Endothelial cell of umbilical vein (primary cell): ENCODE measurements around the gene RASL10A. TPM values are rescaled to one million over a fixed set of nuclear protein-coding genes. Genes with fewer than 3 reads are reported as not detected.

Source experiments
- BruUV-seq: library from RNA; stranded (reverse); fragments of 400-500 nt; replicated peaks from 2 replicates; lab custom pipeline; 2021; lab: Mats Ljungman, UMichigan
- CTCF ChIA-PET: fragments of 300-600, 350-600 bp; sonication (Branson Sonifier 250); formaldehyde crosslinking; loops from one replicate; lab custom pipeline; 2021; ENCODE audit warnings: antibody characterized with exemption, inconsistent platforms; lab: Charles Lee
- POLR2A ChIA-PET: fragments of 300-600, 350-600 bp; sonication (Branson Sonifier 250); formaldehyde crosslinking; loops from one replicate; lab custom pipeline; 2021; ENCODE audit warnings: antibody characterized with exemption, inconsistent platforms; lab: Charles Lee
- DNase-seq: peaks from one replicate; pipeline ENCODE4 v3.0.0-alpha.2; 2011; ENCODE audit warnings: low read depth, low spot score
- FAIRE-seq: peaks from 2 replicates; lab custom pipeline; 2011; peaks lifted over from hg19 to GRCh38; lab: Jason Lieb, UNC
- H2AFZ ChIP-seq: 2 replicates; pipeline ENCODE4 v1.6.0; 2012; ENCODE audit warnings: low read depth, low read length, control low read depth, inconsistent platforms
- H3K27ac ChIP-seq: 2 replicates; pipeline ENCODE4 v1.5.1; 2011; ENCODE audit warnings: low read depth, mild to moderate bottlenecking, control low read depth, low read length, moderate library complexity; ENCODE audit not compliant: insufficient read depth
- H3K27me3 ChIP-seq, 2 experiments: 2 replicates each; pipeline versions ENCODE4 v1.6.0 to v1.6.1; 2011; ENCODE audit warnings: low read length in 2 of 2, mixed read lengths in 1 of 2; ENCODE audit not compliant: control insufficient read depth in 2 of 2, insufficient read depth in 2 of 2
- H3K36me3 ChIP-seq, 2 experiments: 2 replicates in 1 of 2; 3 replicates in 1 of 2; pipeline ENCODE4 v1.5.1; 2011; ENCODE audit warnings: low read length in 2 of 2, mild to moderate bottlenecking in 1 of 2, moderate library complexity in 1 of 2; ENCODE audit not compliant: control insufficient read depth in 2 of 2, insufficient read depth in 2 of 2; ENCODE audit errors: extremely low read depth in 1 of 2
- H3K4me1 ChIP-seq: 3 replicates; pipeline ENCODE4 v1.5.1; 2011; ENCODE audit warnings: mild to moderate bottlenecking, low read length; ENCODE audit not compliant: control insufficient read depth, insufficient read depth; ENCODE audit errors: extremely low read depth
- H3K4me2 ChIP-seq: 2 replicates; pipeline ENCODE4 v1.6.1; 2011; ENCODE audit warnings: low read length, control low read depth, mixed read lengths; ENCODE audit not compliant: insufficient read depth
- H3K4me3 ChIP-seq, 3 experiments: fragments of 200-600 bp in 1 of 3; sonication (generic), shearing (Covaris generic) in 1 of 3; replicated peaks in 1 of 3; 2 replicates each; pipeline ENCODE4 v1.5.1; 2011 to 2016; ENCODE audit warnings: control low read depth in 3 of 3, low read length in 3 of 3, mild to moderate bottlenecking in 2 of 3, inconsistent platforms in 1 of 3, low read depth in 1 of 3, moderate library complexity in 1 of 3; ENCODE audit not compliant: insufficient read depth in 1 of 3
- H3K79me2 ChIP-seq: 2 replicates; pipeline ENCODE4 v1.6.0; 2012; ENCODE audit warnings: low read length, inconsistent platforms; ENCODE audit not compliant: control insufficient read depth, insufficient read depth
- H3K9ac ChIP-seq: replicated peaks from 2 replicates; pipeline ENCODE3; 2011; ENCODE audit warnings: low read length, control low read depth; ENCODE audit not compliant: insufficient read depth; ENCODE audit errors: extremely low read depth
- H3K9me1 ChIP-seq: replicated peaks from 3 replicates; pipeline ENCODE4 v1.6.0; 2011; ENCODE audit warnings: mild to moderate bottlenecking, low read length; ENCODE audit not compliant: control insufficient read depth, insufficient read depth; ENCODE audit errors: extremely low read depth
- H3K9me3 ChIP-seq: replicated peaks from 2 replicates; pipeline ENCODE4 v1.5.1; 2012; ENCODE audit warnings: low read length, inconsistent platforms; ENCODE audit not compliant: control insufficient read depth, insufficient read depth
- H4K20me1 ChIP-seq: replicated peaks from 2 replicates; pipeline ENCODE3; 2011; ENCODE audit warnings: mild to moderate bottlenecking, low read length; ENCODE audit not compliant: control insufficient read depth, insufficient read depth; ENCODE audit errors: extremely low read depth
- EZH2 ChIP-seq: IDR thresholded peaks from 2 replicates; pipeline ENCODE4 v1.6.1; 2012; ENCODE audit warnings: borderline replicate concordance, low read depth, mild to moderate bottlenecking, moderate library complexity, low read length, inconsistent platforms; ENCODE audit not compliant: severe bottlenecking
- FOS ChIP-seq: IDR thresholded peaks from 2 replicates; pipeline ENCODE4 v1.6.1; 2011; ENCODE audit warnings: mild to moderate bottlenecking, low read length, moderate library complexity, borderline replicate concordance; ENCODE audit not compliant: insufficient read depth
- GATA2 ChIP-seq: IDR thresholded peaks from 2 replicates; pipeline ENCODE4 v1.7.0; 2011; ENCODE audit warnings: low read depth, mild to moderate bottlenecking, moderate library complexity, mixed read lengths, low read length; ENCODE audit not compliant: insufficient read length, insufficient read depth
- JUN ChIP-seq: IDR thresholded peaks from 2 replicates; pipeline ENCODE4 v1.6.1; 2011; ENCODE audit warnings: borderline replicate concordance, low read depth; ENCODE audit not compliant: insufficient read length, insufficient read depth
- MAX ChIP-seq: IDR thresholded peaks from 2 replicates; pipeline ENCODE4 v1.6.1; 2011; ENCODE audit not compliant: insufficient read depth, insufficient read length
- MYC ChIP-seq: IDR thresholded peaks from one replicate; pipeline ENCODE4 v1.6.1; 2011; ENCODE audit warnings: mild to moderate bottlenecking, low read depth, low read length
- POLR2A ChIP-seq: IDR thresholded peaks from 2 replicates; pipeline ENCODE4 v1.6.1; 2012; ENCODE audit warnings: low read depth, mild to moderate bottlenecking, control low read depth, low read length
- POLR2AphosphoS5 ChIP-seq: IDR thresholded peaks from 2 replicates; pipeline ENCODE4 v1.6.1; 2012; ENCODE audit warnings: low read depth, mild to moderate bottlenecking, control low read depth, low read length, moderate library complexity; ENCODE audit not compliant: insufficient read depth
- dilution Hi-C: fragments of 300-500 bp; cut with MboI; formaldehyde crosslinking; loops from one replicate; pipeline ENCODE4 v1.15.0; 2019; ENCODE audit warnings: low sequenced_read_pairs; ENCODE audit not compliant: extremely low pct_ligation_motif_present
- intact Hi-C: fragments of 100-400 bp; cut with micrococcal nuclease; formaldehyde crosslinking; loops from one replicate; pipeline ENCODE4 v1.10.0; 2022
- polyA plus RNA-seq, 4 experiments: library from polyadenylated mRNA; depleted of rRNA in 3 of 4; stranded (reverse) in 3 of 4; unstranded in 1 of 4; fragments of >200 nt; gene quantifications; 2 replicates each; pipeline versions ENCODE4 v1.2.1 to v1.2.3, GENCODE V29; 2011 to 2012; ENCODE audit warnings: missing spikeins in 1 of 4
- total RNA-seq: library from RNA; stranded (reverse); gene quantifications from 2 replicates; pipeline ENCODE4 v1.2.3, GENCODE V29; 2021
- TF ChIP-seq, protein P1 (sequence below), 2 donors: IDR thresholded peaks; 1 replicate in 1 of 2; 2 replicates in 1 of 2; pipeline ENCODE4 v1.5.1; 2011; ENCODE audit warnings: low read length in 2 of 2, mild to moderate bottlenecking in 2 of 2, moderate library complexity in 2 of 2, control low read depth in 1 of 2, inconsistent platforms in 1 of 2, low read depth in 1 of 2; ENCODE audit not compliant: insufficient read depth in 1 of 2; ENCODE audit errors: extremely low read depth in 1 of 2

Gene RASL10A
- total and polyA plus RNA-seq, 2 donors (not counting 3 experiments of a cell fraction or from before 2014, with no cell fraction given), result 1.1 to 1.9 TPM

GRCh38 chr22:29291215-29291614, 24.3 kb downstream of the RASL10A start:
- DNase-seq (no peak), FAIRE-seq (no peak)
- no peak overlapping the region for H3K9ac ChIP-seq
- no TSS peak for BruUV-seq
- H3K79me2 ChIP-seq, result peaks cover 42% of the 10 kb centered on the region
- no peak for TF ChIP-seq MAX
- TF ChIP-seq, protein P1, sequence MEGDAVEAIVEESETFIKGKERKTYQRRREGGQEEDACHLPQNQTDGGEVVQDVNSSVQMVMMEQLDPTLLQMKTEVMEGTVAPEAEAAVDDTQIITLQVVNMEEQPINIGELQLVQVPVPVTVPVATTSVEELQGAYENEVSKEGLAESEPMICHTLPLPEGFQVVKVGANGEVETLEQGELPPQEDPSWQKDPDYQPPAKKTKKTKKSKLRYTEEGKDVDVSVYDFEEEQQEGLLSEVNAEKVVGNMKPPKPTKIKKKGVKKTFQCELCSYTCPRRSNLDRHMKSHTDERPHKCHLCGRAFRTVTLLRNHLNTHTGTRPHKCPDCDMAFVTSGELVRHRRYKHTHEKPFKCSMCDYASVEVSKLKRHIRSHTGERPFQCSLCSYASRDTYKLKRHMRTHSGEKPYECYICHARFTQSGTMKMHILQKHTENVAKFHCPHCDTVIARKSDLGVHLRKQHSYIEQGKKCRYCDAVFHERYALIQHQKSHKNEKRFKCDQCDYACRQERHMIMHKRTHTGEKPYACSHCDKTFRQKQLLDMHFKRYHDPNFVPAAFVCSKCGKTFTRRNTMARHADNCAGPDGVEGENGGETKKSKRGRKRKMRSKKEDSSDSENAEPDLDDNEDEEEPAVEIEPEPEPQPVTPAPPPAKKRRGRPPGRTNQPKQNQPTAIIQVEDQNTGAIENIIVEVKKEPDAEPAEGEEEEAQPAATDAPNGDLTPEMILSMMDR (IDR thresholded peaks at IDR 0.05; ENCODE audit: extremely low read depth in 1 of 2, insufficient read depth in 1 of 2, low read depth in 1 of 2, low read length in 2 of 2), result no peak
- TF ChIP-seq POLR2AphosphoS5, result no peak
- no peak for TF ChIP-seq MYC
- dilution Hi-C loops, result no loop called here
- ChIA-PET POLR2A (no interaction called here), CTCF (no interaction called here)
- H3K27ac ChIP-seq, result no peak overlapping the region
- H2AFZ ChIP-seq, result no peak overlapping the region
- H3K27me3 ChIP-seq, result no peaks in the 10 kb centered on the region
- peaks cover 8% of the 10 kb centered on the region for H4K20me1 ChIP-seq
- H3K4me2 ChIP-seq, result no peak overlapping the region
- H3K4me1 ChIP-seq, result no peaks in the 10 kb centered on the region
- no peak overlapping the region for H3K4me3 ChIP-seq
- H3K9me1 ChIP-seq, result no peaks in the 10 kb centered on the region
- intact Hi-C loops, result no loop called here
- no peaks in the 10 kb centered on the region for H3K9me3 ChIP-seq
- peaks cover 43 to 55% of the 10 kb centered on the region in 2 experiments for H3K36me3 ChIP-seq

DNA sequence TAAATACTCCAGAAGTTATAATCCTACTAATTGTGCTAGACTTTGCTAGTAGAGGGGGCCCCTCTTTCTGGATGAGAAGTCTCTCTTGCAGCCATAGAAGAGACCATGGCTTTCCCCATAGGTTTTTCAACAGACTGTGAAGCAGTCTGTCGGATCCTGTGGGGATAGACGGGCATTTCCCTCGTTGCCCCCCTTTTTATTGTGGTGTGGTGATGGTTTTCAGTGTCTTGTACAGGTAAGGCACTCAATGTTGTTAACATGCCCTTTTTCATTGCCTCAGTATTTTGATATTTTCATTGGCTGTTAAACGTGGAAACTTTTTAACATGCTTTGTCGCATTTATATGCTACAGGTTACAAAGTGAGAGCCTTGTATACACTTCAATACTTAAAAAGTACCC, 25.4 kb downstream of the RASL10A start:
- peaks cover 45 to 47% of the 10 kb centered on the region in 2 experiments for H3K36me3 ChIP-seq
- ChIA-PET POLR2A (no interaction called here), CTCF (no interaction called here)
- H3K27me3 ChIP-seq, result no peaks in the 10 kb centered on the region
- BruUV-seq, result no TSS peak
- no peak overlapping the region for H3K4me2 ChIP-seq
- H3K4me3 ChIP-seq, result no peak overlapping the region
- no peak overlapping the region for H2AFZ ChIP-seq
- H3K27ac ChIP-seq, result no peak overlapping the region
- H3K79me2 ChIP-seq, result peaks cover 49% of the 10 kb centered on the region
- TF ChIP-seq POLR2AphosphoS5 (no peak), JUN (no peak), MAX (no peak), EZH2 (no peak), FOS (no peak), MYC (no peak), POLR2A (no peak), GATA2 (no peak)
- TF ChIP-seq, protein P1 (IDR thresholded peaks at IDR 0.05; ENCODE audit: extremely low read depth in 1 of 2, insufficient read depth in 1 of 2, low read depth in 1 of 2, low read length in 2 of 2), result no peak
- intact Hi-C loops, result no loop called here
- H3K4me1 ChIP-seq, result no peaks in the 10 kb centered on the region
- no peak overlapping the region for H3K9ac ChIP-seq
- H3K9me1 ChIP-seq, result no peaks in the 10 kb centered on the region
- FAIRE-seq, result no peak
- peaks cover 9% of the 10 kb centered on the region for H4K20me1 ChIP-seq
- H3K9me3 ChIP-seq, result no peaks in the 10 kb centered on the region
- dilution Hi-C loops, result no loop called here
- DNase-seq, result no peak
